Panc1 (cell line): Measurements from ENCODE around the gene GDI1. TPM values are rescaled to one million over a fixed set of nuclear protein-coding genes. Genes with fewer than 3 reads are reported as not detected.
A peak's percentile ranks its signal among the peaks of the same experiment; 100 is the strongest.

Experiments used
- ATAC-seq: fragments of 200-7000 bp; cut with Tn5 transposase; 2 replicates; pipeline ENCODE4 v1.9.1; 2020; ENCODE audit warnings: mild to moderate bottlenecking, moderate library complexity
- BruUV-seq: library from RNA; stranded (reverse); fragments of 400-500 nt; replicated peaks from 2 replicates; lab custom pipeline; 2021; lab: Mats Ljungman, UMichigan
- CTCF ChIA-PET: fragments of 300-600 bp; sonication (Branson Sonifier 250); formaldehyde crosslinking; loops from one replicate; lab custom pipeline; 2022; ENCODE audit warnings: antibody characterized with exemption; lab: Charles Lee
- POLR2A ChIA-PET: fragments of 300-600 bp; sonication (Branson Sonifier 250); formaldehyde crosslinking; loops from one replicate; lab custom pipeline; 2022; ENCODE audit warnings: antibody characterized with exemption; lab: Charles Lee
- DNase-seq: peaks from one replicate; pipeline ENCODE4 v3.0.0-alpha.2; 2010; ENCODE audit warnings: low read depth, low spot score
- H3K27ac ChIP-seq: 2 replicates; pipeline ENCODE4 v1.5.1; 2011; ENCODE audit warnings: mild to moderate bottlenecking, low read length, inconsistent platforms
- H3K27me3 ChIP-seq: fragments of 200-500 bp; sonication (Bioruptor generic); 2 replicates; pipeline ENCODE4 v1.6.0; 2014; ENCODE audit warnings: low read length, inconsistent platforms; ENCODE audit not compliant: control insufficient read depth, insufficient read depth
- H3K36me3 ChIP-seq: fragments of 200-500 bp; sonication (Bioruptor generic); 2 replicates; pipeline ENCODE4 v1.5.1; 2014; ENCODE audit warnings: inconsistent platforms, mild to moderate bottlenecking, low read length, moderate library complexity; ENCODE audit not compliant: control insufficient read depth, insufficient read depth
- H3K4me1 ChIP-seq: 2 replicates; pipeline ENCODE4 v1.5.1; 2011; ENCODE audit warnings: inconsistent platforms, mild to moderate bottlenecking, low read length, moderate library complexity; ENCODE audit not compliant: control insufficient read depth, insufficient read depth
- H3K4me3 ChIP-seq, 2 experiments: 2 replicates each; pipeline ENCODE4 v1.5.1; 2011 to 2012; ENCODE audit warnings: low read depth in 2 of 2, low read length in 2 of 2, mild to moderate bottlenecking in 2 of 2, inconsistent platforms in 1 of 2, moderate library complexity in 1 of 2
- H3K9me3 ChIP-seq: fragments of 200-500 bp; sonication (Bioruptor generic); 2 replicates; pipeline ENCODE4 v1.5.1; 2014; ENCODE audit warnings: low read depth, mild to moderate bottlenecking, inconsistent platforms, low read length, moderate library complexity; ENCODE audit not compliant: control insufficient read depth, insufficient read depth
- CTCF ChIP-seq: fragments of 450-650 bp; IDR thresholded peaks from 2 replicates; pipeline ENCODE4 v1.5.1; 2017; ENCODE audit warnings: mild to moderate bottlenecking
- POLR2AphosphoS5 ChIP-seq: IDR thresholded peaks from 2 replicates; pipeline ENCODE4 v1.6.1; 2012; ENCODE audit warnings: mild to moderate bottlenecking, low read depth, low read length, moderate library complexity
- REST ChIP-seq, 2 experiments: IDR thresholded peaks; 2 replicates each; pipeline ENCODE4 v1.6.1; 2011 to 2012; ENCODE audit warnings: low read depth in 2 of 2, control low read depth in 1 of 2, low read length in 1 of 2, mild to moderate bottlenecking in 1 of 2, moderate library complexity in 1 of 2; ENCODE audit not compliant: insufficient read depth in 1 of 2
- SIN3A ChIP-seq: IDR thresholded peaks from 2 replicates; pipeline ENCODE4 v1.6.1; 2012; ENCODE audit warnings: low read depth, mild to moderate bottlenecking, low read length, moderate library complexity, borderline replicate concordance; ENCODE audit not compliant: insufficient read depth
- TCF7L2 ChIP-seq: IDR thresholded peaks from 2 replicates; pipeline ENCODE4 v1.6.1; 2011; ENCODE audit warnings: mild to moderate bottlenecking, low read depth, low read length, inconsistent platforms
- in situ Hi-C: cut with HindIII; loops from 2 replicates; pipeline ENCODE4 v1.10.0; 2016; ENCODE audit warnings: low sequenced_read_pairs, low pct_unique_long_range_greater_than_20kb
- intact Hi-C: fragments of 100-400 bp; cut with micrococcal nuclease; formaldehyde crosslinking; loops from one replicate; pipeline ENCODE4 v1.10.0; 2022; ENCODE audit not compliant: unreplicated experiment
- total RNA-seq: library from RNA; stranded (reverse); gene quantifications from one replicate; pipeline ENCODE4 v1.2.1, GENCODE V29; 2021; ENCODE audit not compliant: unreplicated experiment

The GDI1 gene
- total RNA-seq, 1 experiment from 2014 or later = 317 TPM

GRCh38 chrX:154397888-154398667, 38.9 kb upstream of the GDI1 start, which contains the start of gene RPL10:
RPL10 (plus strand) TSS chrX:154398377; CDS start chrX:154398520, 143 bp downstream.
- no TSS peak for BruUV-seq
- H3K4me3 ChIP-seq = peak within 1 kb of the TSS; percentile 82 to 99
- intact Hi-C loops (no loop called here), in situ Hi-C loops (no loop called here)
- POLR2A ChIA-PET = interaction anchor here (0.6 to 1.3 kb wide), 5 partner anchors 129 to 571 kb away, joined by 3 read pairs; partner anchors contain the start of genes G6PD and IKBKG
- ATAC-seq (peak; percentile 85), DNase-seq (peak; percentile 96)
- H3K27me3 ChIP-seq = no peaks in the 10 kb centered on the region
- peak within 1 kb of the TSS; percentile 99 for H3K27ac ChIP-seq
- CTCF ChIA-PET = interaction anchor here (0.6 to 0.8 kb wide), 2 partner anchors 10 to 27 kb away, joined by 3 to 7 read pairs; no protein-coding TSS in a partner anchor
- TF ChIP-seq CTCF (no peak), POLR2AphosphoS5 (peak; percentile 100), REST (IDR thresholded peaks at IDR 0.05; ENCODE audit: insufficient read depth in 1 of 2, low read depth in 2 of 2, low read length in 1 of 2) (peak in 1 of 2 experiments; percentile 67; a peak in 1 of 4 replicates), TCF7L2 (peak; percentile 40; the same call in 1 of the 2 replicates), SIN3A (0 out of 2 replicates have a peak, but pooled peaks have one; percentile 91)
- no peaks in the 10 kb centered on the region for H3K9me3 ChIP-seq
- peaks cover 10% of the 10 kb centered on the region for H3K36me3 ChIP-seq
- H3K4me1 ChIP-seq = peaks cover 29% of the 10 kb centered on the region

GRCh38 chrX:154398668-154399526, 38.1 kb upstream of the GDI1 start:
- DNase-seq (no peak), ATAC-seq (peak; percentile 24)
- BruUV-seq = TSS peak; percentile 96

More at GRCh38 chrX:154398668-154399526, 38.1 kb upstream of the GDI1 start:
- in situ Hi-C loops = no loop called here
- ChIA-PET POLR2A (interaction anchor here (1.1 to 1.3 kb wide), 2 partner anchors 144 to 148 kb away, joined by 3 read pairs; partner anchors contain the start of genes G6PD and IKBKG), CTCF (interaction anchor here (0.8 kb wide), 1 partner anchor 9 kb away, joined by 3 read pairs; no protein-coding TSS in a partner anchor)
- no peak for TF ChIP-seq TCF7L2
- TF ChIP-seq REST (IDR thresholded peaks at IDR 0.05; ENCODE audit: insufficient read depth in 1 of 2, low read depth in 2 of 2, low read length in 1 of 2) = no peak
- no peak for TF ChIP-seq POLR2AphosphoS5
- TF ChIP-seq CTCF = no peak
- no peak for TF ChIP-seq SIN3A
- intact Hi-C loops = no loop called here
- H3K4me1 ChIP-seq = peaks cover 29% of the 10 kb centered on the region
- peaks cover 10% of the 10 kb centered on the region for H3K36me3 ChIP-seq
- H3K9me3 ChIP-seq = no peaks in the 10 kb centered on the region
- no peaks in the 10 kb centered on the region for H3K27me3 ChIP-seq
- peak overlapping the region; percentile 99 for H3K27ac ChIP-seq
- peak overlapping the region; percentile 82 to 99 for H3K4me3 ChIP-seq
